GM12875 (cell line): ENCODE measurements around the gene SAT2.

Experiments used
- H3K4me3 ChIP-seq: one replicate; pipeline ENCODE4 v1.5.1; 2011; ENCODE audit warnings: low read depth, low read length, control low read depth
- CTCF ChIP-seq: IDR thresholded peaks from 2 replicates; pipeline ENCODE4 v1.5.1; 2011; ENCODE audit warnings: low read depth, mild to moderate bottlenecking, control low read depth, inconsistent platforms, low read length, moderate library complexity, borderline replicate concordance; ENCODE audit not compliant: insufficient read depth

The SAT2 gene

GRCh38 chr17:7579001-7579833 is 48.4 kb downstream of the SAT2 start, which contains the start of gene CD68:
TSS of gene CD68 (plus strand) at chr17:7579638. CDS start at chr17:7579678, 40 bp downstream.
- TF ChIP-seq CTCF = no peak
- no peak within 1 kb of the TSS for H3K4me3 ChIP-seq

GRCh38 chr17:7577327-7578199 is 50.1 kb downstream of the SAT2 start:
- H3K4me3 ChIP-seq = no peak overlapping the region
- TF ChIP-seq CTCF = no peak

- H3K4me3 ChIP-seq = no peak overlapping the region
- no peak for TF ChIP-seq CTCF
Measured at GRCh38 chr17:7576432-7576937, 51.1 kb downstream of the SAT2 start.
